Astrocyte (in vitro differentiated cells and primary cell): Measurements from ENCODE around the gene NAP1L4. TPM values are rescaled to one million over a fixed set of nuclear protein-coding genes. Genes with fewer than 3 reads are reported as not detected.
A peak's percentile ranks its signal among the peaks of the same experiment; 100 is the strongest.

Experiments used
- DNase-seq: peaks from one replicate; pipeline ENCODE4 v3.0.0-alpha.2; 2010; ENCODE audit warnings: low read depth
- FAIRE-seq: peaks from 2 replicates; lab custom pipeline; 2011; peaks lifted over from hg19 to GRCh38; lab: Jason Lieb, UNC
- H2AFZ ChIP-seq: 2 replicates; pipeline ENCODE4 v1.6.0; 2012; ENCODE audit warnings: low read depth, low read length, inconsistent platforms
- H3K27ac ChIP-seq: 2 replicates; pipeline ENCODE4 v1.5.1; 2011; ENCODE audit warnings: low read depth, low read length, inconsistent platforms
- H3K27me3 ChIP-seq: 2 replicates; pipeline ENCODE4 v1.6.0; 2011; ENCODE audit warnings: low read length, inconsistent platforms; ENCODE audit not compliant: insufficient read depth
- H3K36me3 ChIP-seq: 2 replicates; pipeline ENCODE4 v1.5.1; 2011; ENCODE audit warnings: low read length, inconsistent platforms; ENCODE audit not compliant: insufficient read depth
- H3K4me1 ChIP-seq: 2 replicates; pipeline ENCODE4 v1.5.1; 2011; ENCODE audit warnings: low read length, inconsistent platforms; ENCODE audit not compliant: insufficient read depth
- H3K4me2 ChIP-seq: 2 replicates; pipeline ENCODE4 v1.6.0; 2012; ENCODE audit warnings: low read length, inconsistent platforms
- H3K4me3 ChIP-seq: 2 replicates; pipeline ENCODE4 v1.5.1; 2011; ENCODE audit warnings: low read depth, mild to moderate bottlenecking, low read length, inconsistent platforms; ENCODE audit not compliant: insufficient read depth
- H3K79me2 ChIP-seq: 2 replicates; pipeline ENCODE4 v1.6.0; 2012; ENCODE audit warnings: mild to moderate bottlenecking, low read length, inconsistent platforms; ENCODE audit not compliant: insufficient read depth
- H3K9ac ChIP-seq: 2 replicates; pipeline ENCODE4 v1.6.0; 2012; ENCODE audit warnings: mild to moderate bottlenecking, low read length, inconsistent platforms
- H3K9me3 ChIP-seq: 2 replicates; pipeline ENCODE4 v1.5.1; 2012; ENCODE audit warnings: low read depth, mild to moderate bottlenecking, low read length, inconsistent platforms; ENCODE audit not compliant: insufficient read depth
- H4K20me1 ChIP-seq: 2 replicates; pipeline ENCODE4 v1.6.0; 2012; ENCODE audit warnings: low read length, inconsistent platforms; ENCODE audit not compliant: insufficient read depth
- H3K27ac Mint-ChIP-seq: one replicate; pipeline ENCODE4 v1.8.0; 2021; ENCODE audit warnings: mild to moderate bottlenecking, mixed read lengths; ENCODE audit not compliant: unreplicated experiment
- H3K27me3 Mint-ChIP-seq: one replicate; pipeline ENCODE4 v1.8.0; 2021; ENCODE audit warnings: low read depth, mixed read lengths; ENCODE audit not compliant: unreplicated experiment
- H3K36me3 Mint-ChIP-seq: one replicate; pipeline ENCODE4 v1.8.0; 2021; ENCODE audit warnings: low read depth, mixed read lengths; ENCODE audit not compliant: unreplicated experiment
- H3K4me1 Mint-ChIP-seq: one replicate; pipeline ENCODE4 v1.8.0; 2021; ENCODE audit warnings: low read depth, mixed read lengths; ENCODE audit not compliant: unreplicated experiment
- H3K4me3 Mint-ChIP-seq: one replicate; pipeline ENCODE4 v1.8.0; 2021; ENCODE audit warnings: mild to moderate bottlenecking, moderate library complexity, mixed read lengths; ENCODE audit not compliant: unreplicated experiment
- H3K9me3 Mint-ChIP-seq: one replicate; pipeline ENCODE4 v1.8.0; 2021; ENCODE audit warnings: mild to moderate bottlenecking, mixed read lengths; ENCODE audit not compliant: unreplicated experiment
- EZH2 ChIP-seq: IDR thresholded peaks from 2 replicates; pipeline ENCODE4 v1.6.1; 2012; ENCODE audit warnings: mild to moderate bottlenecking, low read length, inconsistent platforms; ENCODE audit not compliant: insufficient read depth
- total RNA-seq: library from RNA; stranded (reverse); gene quantifications from 2 replicates; pipeline ENCODE4 v1.2.1, GENCODE V29; 2021
- TF ChIP-seq, protein P1 (sequence below): IDR thresholded peaks from 2 replicates; pipeline ENCODE4 v1.5.1; 2011; ENCODE audit warnings: low read depth, mild to moderate bottlenecking, inconsistent platforms, low read length, moderate library complexity; ENCODE audit not compliant: insufficient read depth

The NAP1L4 gene
- total RNA-seq, 1 donor from 2014 or later, result 153 TPM

GRCh38 chr11:2927851-2928604, 64.1 kb downstream of the NAP1L4 start:
- no peaks in the 10 kb centered on the region for H3K27me3 Mint-ChIP-seq
- H3K27ac ChIP-seq, result peak overlapping the region; percentile 78
- peak overlapping the region; percentile 97 for H3K4me2 ChIP-seq
- TF ChIP-seq, protein P1, sequence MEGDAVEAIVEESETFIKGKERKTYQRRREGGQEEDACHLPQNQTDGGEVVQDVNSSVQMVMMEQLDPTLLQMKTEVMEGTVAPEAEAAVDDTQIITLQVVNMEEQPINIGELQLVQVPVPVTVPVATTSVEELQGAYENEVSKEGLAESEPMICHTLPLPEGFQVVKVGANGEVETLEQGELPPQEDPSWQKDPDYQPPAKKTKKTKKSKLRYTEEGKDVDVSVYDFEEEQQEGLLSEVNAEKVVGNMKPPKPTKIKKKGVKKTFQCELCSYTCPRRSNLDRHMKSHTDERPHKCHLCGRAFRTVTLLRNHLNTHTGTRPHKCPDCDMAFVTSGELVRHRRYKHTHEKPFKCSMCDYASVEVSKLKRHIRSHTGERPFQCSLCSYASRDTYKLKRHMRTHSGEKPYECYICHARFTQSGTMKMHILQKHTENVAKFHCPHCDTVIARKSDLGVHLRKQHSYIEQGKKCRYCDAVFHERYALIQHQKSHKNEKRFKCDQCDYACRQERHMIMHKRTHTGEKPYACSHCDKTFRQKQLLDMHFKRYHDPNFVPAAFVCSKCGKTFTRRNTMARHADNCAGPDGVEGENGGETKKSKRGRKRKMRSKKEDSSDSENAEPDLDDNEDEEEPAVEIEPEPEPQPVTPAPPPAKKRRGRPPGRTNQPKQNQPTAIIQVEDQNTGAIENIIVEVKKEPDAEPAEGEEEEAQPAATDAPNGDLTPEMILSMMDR, result no peak
- no peak for TF ChIP-seq EZH2
- peaks cover 37% of the 10 kb centered on the region for H3K4me1 ChIP-seq
- DNase-seq (no peak), FAIRE-seq (no peak)
- no peaks in the 10 kb centered on the region for H3K9me3 Mint-ChIP-seq
- no peaks in the 10 kb centered on the region for H3K36me3 ChIP-seq
- H3K9ac ChIP-seq, result peak overlapping the region; percentile 80
- no peaks in the 10 kb centered on the region for H3K9me3 ChIP-seq
- H4K20me1 ChIP-seq, result peaks cover 42% of the 10 kb centered on the region
- no peak overlapping the region for H2AFZ ChIP-seq
- H3K4me3 ChIP-seq, result peak overlapping the region; percentile 75
- H3K79me2 ChIP-seq, result peaks cover 37% of the 10 kb centered on the region
- H3K4me3 Mint-ChIP-seq, result peak overlapping the region; percentile 94
- peak overlapping the region; percentile 94 for H3K27ac Mint-ChIP-seq
- no peaks in the 10 kb centered on the region for H3K27me3 ChIP-seq
- peaks cover 12% of the 10 kb centered on the region for H3K4me1 Mint-ChIP-seq
- H3K36me3 Mint-ChIP-seq, result no peaks in the 10 kb centered on the region

DNA sequence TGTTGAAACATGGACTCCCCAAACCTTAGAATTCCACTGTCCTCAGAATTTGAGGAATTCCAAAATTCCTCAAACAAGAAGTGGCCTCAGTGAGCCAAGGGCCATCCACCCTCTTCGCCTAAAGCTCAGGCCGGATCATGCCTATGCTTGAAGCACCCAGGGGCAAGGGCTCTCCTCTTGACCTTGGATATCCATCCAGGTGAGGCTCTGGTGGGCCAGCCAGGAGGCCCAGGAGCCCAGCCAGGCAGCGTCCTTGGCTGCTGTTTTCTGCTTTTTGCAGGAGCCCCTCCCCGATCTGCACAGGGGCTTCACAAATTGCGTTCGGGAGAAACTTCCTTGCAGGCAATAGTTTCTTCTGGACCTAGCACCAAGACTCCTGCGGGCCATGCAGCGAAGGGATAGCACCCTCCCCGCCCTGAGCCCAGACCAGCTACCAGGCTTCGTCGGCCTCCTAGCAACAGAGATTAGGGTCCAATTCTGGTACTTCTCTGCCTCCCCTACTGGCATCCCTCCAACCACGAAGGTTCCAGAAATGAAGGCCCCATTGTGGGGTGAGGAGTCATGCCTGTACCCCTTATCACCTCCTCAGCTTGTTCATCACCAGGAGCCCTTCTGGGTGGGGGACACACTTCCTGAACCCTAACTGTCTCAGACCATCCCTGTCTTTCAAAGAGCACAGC, 64.9 kb downstream of the NAP1L4 start:
- H3K36me3 ChIP-seq, result no peaks in the 10 kb centered on the region
- peaks cover 37% of the 10 kb centered on the region for H3K79me2 ChIP-seq
- no peaks in the 10 kb centered on the region for H3K27me3 ChIP-seq
- H3K4me1 ChIP-seq, result peaks cover 29% of the 10 kb centered on the region
- H3K4me2 ChIP-seq, result peak overlapping the region; percentile 97
- peaks cover 42% of the 10 kb centered on the region for H4K20me1 ChIP-seq
- H3K9me3 Mint-ChIP-seq, result no peaks in the 10 kb centered on the region
- no peak overlapping the region for H3K27ac ChIP-seq
- H3K4me1 Mint-ChIP-seq, result peaks cover 6% of the 10 kb centered on the region
- no peak overlapping the region for H2AFZ ChIP-seq
- no peaks in the 10 kb centered on the region for H3K36me3 Mint-ChIP-seq
- peak overlapping the region; percentile 94 for H3K4me3 Mint-ChIP-seq
- peak overlapping the region; percentile 75 for H3K4me3 ChIP-seq
- TF ChIP-seq EZH2, result no peak
- TF ChIP-seq, protein P1, result no peak
- DNase-seq (no peak), FAIRE-seq (no peak)
- no peaks in the 10 kb centered on the region for H3K27me3 Mint-ChIP-seq
- H3K27ac Mint-ChIP-seq, result peak overlapping the region; percentile 94
- no peaks in the 10 kb centered on the region for H3K9me3 ChIP-seq
- H3K9ac ChIP-seq, result peak overlapping the region; percentile 80
